ENCODE results near the gene TCF7L2.

The TCF7L2 gene

GRCh38 chr10:113135025-113135424 is 185.0 kb downstream of the TCF7L2 start:
- in situ Hi-C loops (cut with MboI; ENCODE audit: low sequenced_read_pairs), result no loop called here

GRCh38 chr10:113137941-113138685 is 188.1 kb downstream of the TCF7L2 start:
- in situ Hi-C loops (cut with MboI; ENCODE audit: low sequenced_read_pairs), result no loop called here

- in situ Hi-C loops (cut with MboI; ENCODE audit: low sequenced_read_pairs), result no loop called here
Observed at GRCh38 chr10:113138937-113139585, 189.0 kb downstream of the TCF7L2 start.

- in situ Hi-C loops (cut with MboI; ENCODE audit: low sequenced_read_pairs), result no loop called here
Observed at GRCh38 chr10:113139699-113140098, 189.7 kb downstream of the TCF7L2 start.

- in situ Hi-C loops (cut with MboI; ENCODE audit: low sequenced_read_pairs), result no loop called here
Observed at GRCh38 chr10:113140143-113141011, 190.3 kb downstream of the TCF7L2 start.

GRCh38 chr10:113142601-113143362 is 192.7 kb downstream of the TCF7L2 start:
- in situ Hi-C loops (cut with MboI; ENCODE audit: low sequenced_read_pairs), result no loop called here

- in situ Hi-C loops (cut with MboI; ENCODE audit: low sequenced_read_pairs), result no loop called here
Observed at GRCh38 chr10:113144576-113144975, 194.5 kb downstream of the TCF7L2 start.

GRCh38 chr10:113148071-113148825 is 198.2 kb downstream of the TCF7L2 start:
- in situ Hi-C loops (cut with MboI; ENCODE audit: low sequenced_read_pairs), result no loop called here

GRCh38 chr10:113148901-113149300 is 198.9 kb downstream of the TCF7L2 start:
- in situ Hi-C loops (cut with MboI; ENCODE audit: low sequenced_read_pairs), result no loop called here

- in situ Hi-C loops (cut with MboI; ENCODE audit: low sequenced_read_pairs), result no loop called here
Observed at GRCh38 chr10:113149626-113150025, 199.6 kb downstream of the TCF7L2 start.

GRCh38 chr10:113151190-113151666 is 201.2 kb downstream of the TCF7L2 start:
- in situ Hi-C loops (cut with MboI; ENCODE audit: low sequenced_read_pairs), result no loop called here

- in situ Hi-C loops (cut with MboI; ENCODE audit: low sequenced_read_pairs), result no loop called here
Observed at GRCh38 chr10:113153493-113154102, 203.6 kb downstream of the TCF7L2 start.

GRCh38 chr10:113157441-113157840 is 207.4 kb downstream of the TCF7L2 start:
- in situ Hi-C loops (cut with MboI; ENCODE audit: low sequenced_read_pairs), result no loop called here

GRCh38 chr10:113158183-113158582 is 208.1 kb downstream of the TCF7L2 start:
- in situ Hi-C loops (cut with MboI; ENCODE audit: low sequenced_read_pairs), result no loop called here

GRCh38 chr10:113159563-113159962 is 209.5 kb downstream of the TCF7L2 start:
- in situ Hi-C loops (cut with MboI; ENCODE audit: low sequenced_read_pairs), result no loop called here

- in situ Hi-C loops (cut with MboI; ENCODE audit: low sequenced_read_pairs), result no loop called here
Observed at GRCh38 chr10:113160641-113161040, 210.6 kb downstream of the TCF7L2 start.

- in situ Hi-C loops (cut with MboI; ENCODE audit: low sequenced_read_pairs), result no loop called here
Observed at GRCh38 chr10:113161066-113161465, 211.0 kb downstream of the TCF7L2 start.

GRCh38 chr10:113162960-113163359 is 212.9 kb downstream of the TCF7L2 start:
- in situ Hi-C loops (cut with MboI; ENCODE audit: low sequenced_read_pairs), result no loop called here

- in situ Hi-C loops (cut with MboI; ENCODE audit: low sequenced_read_pairs), result no loop called here
Observed at GRCh38 chr10:113165673-113166072, 215.6 kb downstream of the TCF7L2 start.

All from HL-60/S4 treated with phorbol 12-myristate 13-acetate at 8.2 ng/mL for 4 days and 3 days (cell line).